HepG2 (cell line): Measurements from ENCODE around the gene UBR3.

Source experiments
- BRD4 ChIP-seq: sonication (generic); formaldehyde crosslinking; IDR thresholded peaks from 2 replicates; pipeline ENCODE4 v1.4.0; 2020; ENCODE audit warnings: missing genetic modification reagents
- EZH2 ChIP-seq: conservative IDR thresholded peaks from 2 replicates; pipeline ENCODE4 v1.6.1; 2012; ENCODE audit warnings: mild to moderate bottlenecking, low read depth, low read length, moderate library complexity
- ZNF274 ChIP-seq: sonication (generic); formaldehyde crosslinking; IDR thresholded peaks from 2 replicates; pipeline ENCODE4 v1.5.1; 2020; ENCODE audit warnings: mild to moderate bottlenecking, missing genetic modification reagents
- ZNF558 ChIP-seq: sonication (generic); formaldehyde crosslinking; IDR thresholded peaks from 2 replicates; pipeline ENCODE4 v1.9.0; 2022; ENCODE audit warnings: mild to moderate bottlenecking, missing genetic modification reagents, borderline replicate concordance
- TF ChIP-seq, protein P1 (sequence below): sonication (generic); formaldehyde crosslinking; IDR thresholded peaks from 2 replicates; pipeline ENCODE4 v1.9.0; 2021; ENCODE audit warnings: mild to moderate bottlenecking, missing genetic modification reagents

DNA sequence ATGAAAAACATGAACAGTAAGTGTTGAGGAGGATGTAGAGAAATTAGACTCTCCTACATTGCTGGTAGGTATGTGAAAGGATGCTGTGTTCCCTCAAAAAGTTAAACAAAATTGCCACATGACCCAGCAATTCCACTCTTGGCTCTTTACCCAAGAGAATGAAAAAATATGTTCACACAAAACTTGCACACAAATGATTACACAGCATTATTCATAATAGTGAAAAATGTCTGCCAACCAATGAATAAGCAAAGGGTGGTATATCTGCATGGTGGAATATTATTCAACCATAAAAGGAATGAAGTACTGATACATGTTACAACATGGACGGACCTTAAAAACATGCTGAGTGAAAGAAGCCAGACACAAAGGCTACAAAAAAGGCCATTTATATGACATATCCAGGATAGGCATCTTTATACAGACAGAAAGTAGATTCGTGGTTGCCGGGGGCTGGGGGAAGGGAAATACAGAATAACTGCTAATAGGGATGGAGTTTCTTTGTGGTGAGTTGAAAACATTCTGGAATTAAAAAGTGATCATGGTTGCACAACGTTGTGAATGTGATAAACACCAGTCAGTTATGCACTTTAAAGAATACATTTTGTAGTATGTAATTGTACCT lies 265.3 kb downstream of the UBR3 start:
- no peak for TF ChIP-seq BRD4
- no peak for TF ChIP-seq ZNF558 (CRISPR knock-in tag)
- TF ChIP-seq, protein P1, sequence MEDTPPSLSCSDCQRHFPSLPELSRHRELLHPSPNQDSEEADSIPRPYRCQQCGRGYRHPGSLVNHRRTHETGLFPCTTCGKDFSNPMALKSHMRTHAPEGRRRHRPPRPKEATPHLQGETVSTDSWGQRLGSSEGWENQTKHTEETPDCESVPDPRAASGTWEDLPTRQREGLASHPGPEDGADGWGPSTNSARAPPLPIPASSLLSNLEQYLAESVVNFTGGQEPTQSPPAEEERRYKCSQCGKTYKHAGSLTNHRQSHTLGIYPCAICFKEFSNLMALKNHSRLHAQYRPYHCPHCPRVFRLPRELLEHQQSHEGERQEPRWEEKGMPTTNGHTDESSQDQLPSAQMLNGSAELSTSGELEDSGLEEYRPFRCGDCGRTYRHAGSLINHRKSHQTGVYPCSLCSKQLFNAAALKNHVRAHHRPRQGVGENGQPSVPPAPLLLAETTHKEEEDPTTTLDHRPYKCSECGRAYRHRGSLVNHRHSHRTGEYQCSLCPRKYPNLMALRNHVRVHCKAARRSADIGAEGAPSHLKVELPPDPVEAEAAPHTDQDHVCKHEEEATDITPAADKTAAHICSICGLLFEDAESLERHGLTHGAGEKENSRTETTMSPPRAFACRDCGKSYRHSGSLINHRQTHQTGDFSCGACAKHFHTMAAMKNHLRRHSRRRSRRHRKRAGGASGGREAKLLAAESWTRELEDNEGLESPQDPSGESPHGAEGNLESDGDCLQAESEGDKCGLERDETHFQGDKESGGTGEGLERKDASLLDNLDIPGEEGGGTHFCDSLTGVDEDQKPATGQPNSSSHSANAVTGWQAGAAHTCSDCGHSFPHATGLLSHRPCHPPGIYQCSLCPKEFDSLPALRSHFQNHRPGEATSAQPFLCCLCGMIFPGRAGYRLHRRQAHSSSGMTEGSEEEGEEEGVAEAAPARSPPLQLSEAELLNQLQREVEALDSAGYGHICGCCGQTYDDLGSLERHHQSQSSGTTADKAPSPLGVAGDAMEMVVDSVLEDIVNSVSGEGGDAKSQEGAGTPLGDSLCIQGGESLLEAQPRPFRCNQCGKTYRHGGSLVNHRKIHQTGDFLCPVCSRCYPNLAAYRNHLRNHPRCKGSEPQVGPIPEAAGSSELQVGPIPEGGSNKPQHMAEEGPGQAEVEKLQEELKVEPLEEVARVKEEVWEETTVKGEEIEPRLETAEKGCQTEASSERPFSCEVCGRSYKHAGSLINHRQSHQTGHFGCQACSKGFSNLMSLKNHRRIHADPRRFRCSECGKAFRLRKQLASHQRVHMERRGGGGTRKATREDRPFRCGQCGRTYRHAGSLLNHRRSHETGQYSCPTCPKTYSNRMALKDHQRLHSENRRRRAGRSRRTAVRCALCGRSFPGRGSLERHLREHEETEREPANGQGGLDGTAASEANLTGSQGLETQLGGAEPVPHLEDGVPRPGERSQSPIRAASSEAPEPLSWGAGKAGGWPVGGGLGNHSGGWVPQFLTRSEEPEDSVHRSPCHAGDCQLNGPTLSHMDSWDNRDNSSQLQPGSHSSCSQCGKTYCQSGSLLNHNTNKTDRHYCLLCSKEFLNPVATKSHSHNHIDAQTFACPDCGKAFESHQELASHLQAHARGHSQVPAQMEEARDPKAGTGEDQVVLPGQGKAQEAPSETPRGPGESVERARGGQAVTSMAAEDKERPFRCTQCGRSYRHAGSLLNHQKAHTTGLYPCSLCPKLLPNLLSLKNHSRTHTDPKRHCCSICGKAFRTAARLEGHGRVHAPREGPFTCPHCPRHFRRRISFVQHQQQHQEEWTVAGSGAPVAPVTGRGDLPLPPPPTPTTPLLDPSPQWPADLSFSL, result no peak
- TF ChIP-seq ZNF274 (CRISPR knock-in tag), result no peak
- no peak for TF ChIP-seq EZH2
